ENCODE measurements around the gene EXD3.

DNA sequence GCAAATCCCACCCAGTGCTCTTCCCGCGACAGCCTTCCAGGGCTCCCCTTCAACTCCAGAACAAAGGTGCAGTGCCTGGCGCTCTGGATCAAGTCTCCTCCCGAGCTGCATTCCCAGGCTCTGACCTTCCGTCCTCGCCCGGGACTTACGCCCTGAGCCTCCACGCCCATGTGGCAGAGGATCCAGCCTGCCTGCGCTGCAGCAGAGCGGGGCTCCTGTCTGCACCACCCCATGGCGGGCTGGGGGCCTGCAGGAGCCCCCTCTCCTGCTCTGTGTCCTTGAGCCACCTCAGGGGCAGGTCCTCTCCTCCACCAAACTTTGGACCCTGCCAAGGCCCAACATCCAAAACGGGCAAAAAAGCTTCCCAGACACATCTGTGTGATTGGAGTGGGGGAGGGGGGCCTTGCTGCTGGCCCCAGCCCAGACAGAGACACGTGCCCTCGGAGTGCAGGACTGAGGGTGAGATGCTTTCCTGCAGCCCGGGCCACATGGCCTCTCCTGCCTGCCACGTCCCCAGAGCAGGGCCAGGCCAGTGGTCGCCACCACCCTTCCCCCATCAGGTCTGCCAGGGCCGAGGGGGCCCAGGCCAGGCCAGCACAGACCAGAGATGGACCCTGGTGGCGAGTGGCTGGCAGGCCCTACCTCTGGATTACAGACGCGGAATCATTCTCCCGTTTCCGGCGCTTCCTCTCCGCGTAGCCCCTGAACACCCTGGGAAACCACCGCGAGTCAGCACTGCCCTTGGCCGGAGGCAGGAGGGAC is 31.8 kb upstream of the EXD3 start:
- TF ChIP-seq TAF1 (IDR thresholded peaks at IDR 0.05; ENCODE audit: borderline replicate concordance, low read depth, low read length) (no peak), REST (IDR thresholded peaks at IDR 0.05; ENCODE audit: low read depth, low read length) (no peak), SIN3A (IDR thresholded peaks at IDR 0.05; ENCODE audit: borderline replicate concordance, low read depth, low read length) (no peak), GABPA (IDR thresholded peaks at IDR 0.05; ENCODE audit: low read depth) (no peak), ELF1 (IDR thresholded peaks at IDR 0.05) (no peak), YY1 (IDR thresholded peaks at IDR 0.05; ENCODE audit: low read depth) (no peak), MXI1 (IDR thresholded peaks at IDR 0.05; ENCODE audit: low read depth, low read length) (peak; percentile 96), RCOR1 (IDR thresholded peaks at IDR 0.05; ENCODE audit: low read length) (0 out of 2 replicates have a peak, but pooled peaks have one; percentile 12), TCF12 (IDR thresholded peaks at IDR 0.05) (no peak), EP300 (IDR thresholded peaks at IDR 0.05; ENCODE audit: borderline replicate concordance in 1 of 2, low read depth in 1 of 2, low read length in 1 of 2) (no peak)
- TF ChIP-seq, protein P1, sequence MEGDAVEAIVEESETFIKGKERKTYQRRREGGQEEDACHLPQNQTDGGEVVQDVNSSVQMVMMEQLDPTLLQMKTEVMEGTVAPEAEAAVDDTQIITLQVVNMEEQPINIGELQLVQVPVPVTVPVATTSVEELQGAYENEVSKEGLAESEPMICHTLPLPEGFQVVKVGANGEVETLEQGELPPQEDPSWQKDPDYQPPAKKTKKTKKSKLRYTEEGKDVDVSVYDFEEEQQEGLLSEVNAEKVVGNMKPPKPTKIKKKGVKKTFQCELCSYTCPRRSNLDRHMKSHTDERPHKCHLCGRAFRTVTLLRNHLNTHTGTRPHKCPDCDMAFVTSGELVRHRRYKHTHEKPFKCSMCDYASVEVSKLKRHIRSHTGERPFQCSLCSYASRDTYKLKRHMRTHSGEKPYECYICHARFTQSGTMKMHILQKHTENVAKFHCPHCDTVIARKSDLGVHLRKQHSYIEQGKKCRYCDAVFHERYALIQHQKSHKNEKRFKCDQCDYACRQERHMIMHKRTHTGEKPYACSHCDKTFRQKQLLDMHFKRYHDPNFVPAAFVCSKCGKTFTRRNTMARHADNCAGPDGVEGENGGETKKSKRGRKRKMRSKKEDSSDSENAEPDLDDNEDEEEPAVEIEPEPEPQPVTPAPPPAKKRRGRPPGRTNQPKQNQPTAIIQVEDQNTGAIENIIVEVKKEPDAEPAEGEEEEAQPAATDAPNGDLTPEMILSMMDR (IDR thresholded peaks at IDR 0.05): no peak
- TF ChIP-seq, protein P2, sequence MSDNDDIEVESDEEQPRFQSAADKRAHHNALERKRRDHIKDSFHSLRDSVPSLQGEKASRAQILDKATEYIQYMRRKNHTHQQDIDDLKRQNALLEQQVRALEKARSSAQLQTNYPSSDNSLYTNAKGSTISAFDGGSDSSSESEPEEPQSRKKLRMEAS (IDR thresholded peaks at IDR 0.05; ENCODE audit: low read depth): no peak

Measured in SK-N-SH (cell line).